ENCODE data around the gene NIPAL3.
"Not testable (repeated sequence)": the region's sequence is repeated elsewhere in the genome, so short reads cannot be mapped to it uniquely, and the experiment has no call there.

Gene NIPAL3

DNA sequence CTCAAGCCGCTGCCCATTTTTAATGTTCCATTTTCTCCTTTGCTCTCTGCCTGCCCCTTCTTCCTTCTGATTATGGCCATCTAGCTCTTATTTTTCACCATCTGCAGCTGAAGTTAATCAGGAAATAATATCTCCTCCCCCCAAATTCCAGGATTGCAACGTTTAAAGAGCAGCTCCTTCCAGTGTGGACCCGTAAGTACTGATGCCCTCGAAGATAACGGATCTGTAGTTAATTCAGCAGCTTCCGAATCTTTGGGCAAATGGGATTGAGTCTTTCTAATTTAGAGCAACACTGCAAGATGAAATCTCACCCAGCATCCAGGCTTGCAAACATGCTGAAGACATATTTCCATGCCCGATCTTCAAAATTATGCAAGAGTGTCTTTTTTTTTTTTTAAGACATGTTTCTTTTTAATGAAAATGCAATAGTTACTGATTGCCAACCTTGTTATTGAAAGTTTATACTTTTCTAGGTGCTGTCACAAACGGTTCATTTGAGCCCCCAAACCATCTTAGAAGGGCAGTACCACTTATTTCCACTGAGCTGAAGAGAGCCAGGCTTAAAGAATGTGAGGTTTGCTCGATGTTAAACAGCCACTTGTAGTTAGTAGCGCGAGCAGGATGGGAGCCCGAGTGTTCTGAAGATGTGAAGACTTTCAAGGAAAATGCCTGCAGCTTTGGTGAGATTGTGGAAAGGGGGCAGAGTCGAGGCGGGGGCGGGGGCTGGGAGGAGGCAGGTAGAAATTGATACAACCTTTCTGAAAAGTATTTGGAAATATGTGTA lies 76.2 kb downstream of the NIPAL3 start:
- DNase-seq (ENCODE audit: low read depth) = no peak

DNA sequence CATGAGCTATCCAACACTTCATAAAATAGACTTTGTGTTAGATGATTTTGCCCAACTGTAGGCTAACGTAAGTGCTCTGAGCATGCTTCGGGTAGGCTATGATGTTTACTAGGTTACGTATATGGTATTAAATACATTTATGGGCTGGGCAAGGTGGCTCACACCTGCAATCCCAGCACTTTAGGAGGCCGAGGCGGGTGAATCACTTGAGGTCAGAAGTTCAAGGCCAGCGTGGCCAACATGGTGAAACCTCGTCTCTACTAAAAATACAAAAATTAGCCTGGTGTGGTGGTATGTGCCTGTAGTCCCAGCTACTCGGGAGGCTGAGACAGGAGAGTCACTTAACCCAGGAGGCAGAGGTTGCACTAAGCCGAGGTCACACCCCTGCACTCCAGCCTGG lies 77.3 kb downstream of the NIPAL3 start:
- not testable (repeated sequence) for DNase-seq (ENCODE audit: low read depth)

GRCh38 chr1:24493785-24494184 lies 78.2 kb downstream of the NIPAL3 start:
- DNase-seq (ENCODE audit: low read depth) = no peak

DNA sequence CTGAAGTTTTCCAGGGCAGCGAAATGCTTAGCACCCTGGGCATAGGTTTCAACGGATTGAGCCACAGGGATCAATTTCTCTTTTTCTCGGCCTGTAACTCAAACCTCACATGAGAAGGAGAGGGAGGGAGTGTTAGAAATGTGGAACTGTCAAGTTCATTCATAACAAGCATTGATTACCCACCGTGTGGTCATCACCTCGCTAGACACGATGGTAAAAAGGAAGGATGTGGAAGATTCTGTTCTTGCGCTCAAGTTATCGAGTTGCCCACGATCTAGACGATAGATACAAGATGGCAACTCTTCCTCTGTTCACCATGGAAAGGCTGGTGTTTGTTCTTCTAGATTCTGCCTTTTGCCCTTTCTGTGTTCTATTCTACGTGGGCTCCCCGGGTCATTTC lies 83.0 kb downstream of the NIPAL3 start:
- no peak for DNase-seq (ENCODE audit: low read depth)

GRCh38 chr1:24500448-24501048 lies 84.9 kb downstream of the NIPAL3 start:
- DNase-seq (ENCODE audit: low read depth) = no peak

DNA sequence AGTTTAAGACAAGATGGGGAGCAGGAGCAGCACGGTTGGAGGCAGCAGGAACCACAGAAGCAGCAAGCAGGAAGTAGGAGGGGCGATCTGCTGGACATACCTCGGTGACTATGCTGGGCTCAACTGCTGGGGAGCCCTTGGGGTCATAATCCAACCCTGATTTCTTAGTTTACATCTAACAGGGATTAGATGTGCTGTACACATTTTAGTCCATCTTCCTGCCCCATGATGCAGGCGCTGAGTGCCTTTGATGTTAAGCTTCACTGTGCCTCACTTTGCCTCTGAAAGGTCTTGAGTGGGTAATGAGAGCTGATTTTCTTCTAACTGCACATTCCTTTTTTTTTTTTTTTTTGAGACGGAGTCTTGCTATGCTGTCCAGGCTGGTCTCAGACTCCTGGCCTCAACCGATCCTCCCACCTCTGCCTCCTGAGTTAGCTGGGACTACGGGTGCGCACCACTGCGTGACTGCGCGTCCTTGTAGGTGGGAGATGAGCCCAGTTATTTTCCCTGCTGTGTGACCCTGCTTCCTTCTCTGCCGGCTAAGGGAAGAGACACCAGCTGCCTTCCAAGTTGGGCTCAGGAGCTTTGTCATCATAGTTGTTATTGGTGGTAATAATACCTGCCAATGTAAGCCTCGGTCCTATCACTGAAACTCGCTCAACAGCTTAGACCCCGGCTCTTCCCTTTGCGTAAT lies 85.9 kb downstream of the NIPAL3 start:
- no peak for DNase-seq (ENCODE audit: low read depth)

GRCh38 chr1:24502065-24502708 lies 86.6 kb downstream of the NIPAL3 start:
- peak; percentile 23 for DNase-seq (ENCODE audit: low read depth)

DNA sequence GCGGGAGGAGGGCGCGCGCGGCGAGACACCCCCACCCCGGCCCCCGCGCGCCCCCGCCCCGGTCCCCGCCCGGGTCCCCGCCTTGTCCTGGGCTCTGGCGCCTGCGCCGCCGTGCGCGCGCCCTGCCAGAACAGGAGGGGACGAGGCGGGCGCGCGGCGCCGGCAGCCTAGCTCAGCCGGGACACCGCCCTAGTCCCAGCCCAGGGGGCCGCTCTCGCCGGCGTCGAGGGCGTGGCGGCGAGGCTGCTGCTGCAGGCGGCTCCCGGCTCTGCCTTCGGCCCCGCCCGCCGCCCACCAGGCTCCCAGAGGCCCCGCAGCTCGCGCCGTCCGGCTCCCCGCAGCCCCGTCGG lies 87.1 kb downstream of the NIPAL3 start, which contains the start of gene RCAN3:
Gene RCAN3, plus strand, starts transcription at position 128 of the 350 bp plus-strand sequence. CDS start 11,537 bp downstream, outside the sequence.
- DNase-seq (ENCODE audit: low read depth) = peak; percentile 50

GRCh38 chr1:24503059-24503751 lies 87.6 kb downstream of the NIPAL3 start:
- DNase-seq (ENCODE audit: low read depth) = no peak

- DNase-seq (ENCODE audit: low read depth) = no peak
Measured at GRCh38 chr1:24503870-24504523, 88.4 kb downstream of the NIPAL3 start.

- no peak for DNase-seq (ENCODE audit: low read depth)
Measured at GRCh38 chr1:24504560-24504959, 89.0 kb downstream of the NIPAL3 start.

DNA sequence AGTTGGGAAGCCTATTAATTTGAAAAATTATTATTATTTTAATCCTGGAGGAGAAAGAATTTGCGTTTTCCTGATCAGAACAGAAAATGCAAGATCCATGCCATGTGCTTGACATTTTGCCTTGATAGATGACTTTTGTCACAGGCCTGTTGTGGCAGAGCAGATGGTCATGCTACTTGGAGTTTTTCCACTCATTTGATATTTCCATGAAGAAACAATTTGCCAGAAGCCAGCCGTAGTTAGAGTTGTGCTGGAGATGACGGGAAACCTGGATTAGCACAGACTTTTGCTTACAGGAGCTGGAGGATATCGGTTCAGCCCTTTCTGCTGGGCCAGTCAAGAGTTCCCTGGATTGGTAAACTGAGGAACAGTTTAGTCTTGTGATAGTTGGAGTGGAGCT lies 90.2 kb downstream of the NIPAL3 start:
- DNase-seq (ENCODE audit: low read depth) = no peak

GRCh38 chr1:24506691-24507381 lies 91.2 kb downstream of the NIPAL3 start:
- DNase-seq (ENCODE audit: low read depth) = no peak

DNA sequence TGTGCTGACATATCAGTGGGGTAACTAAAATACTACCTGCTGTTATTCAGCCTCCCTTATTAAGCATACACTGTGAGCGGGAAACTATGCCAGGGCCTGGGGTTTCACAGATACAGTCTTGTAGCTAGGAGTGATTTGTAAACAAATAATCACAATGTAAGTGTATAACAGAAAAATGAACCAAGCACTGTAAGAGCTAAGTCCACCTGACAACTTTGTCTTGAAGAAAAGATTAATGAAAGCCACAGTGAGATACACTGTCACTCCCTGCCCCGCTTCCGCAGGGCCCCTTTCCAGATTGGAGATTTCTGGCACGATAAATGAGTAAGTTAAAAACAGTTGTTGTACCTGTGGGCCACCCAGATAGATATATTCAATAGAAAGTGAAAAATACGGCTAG lies 91.8 kb downstream of the NIPAL3 start:
- no peak for DNase-seq (ENCODE audit: low read depth)

GRCh38 chr1:24508911-24509310 lies 93.3 kb downstream of the NIPAL3 start:
- DNase-seq (ENCODE audit: low read depth) = no peak

GRCh38 chr1:24513706-24514105 lies 98.1 kb downstream of the NIPAL3 start:
- DNase-seq (ENCODE audit: low read depth) = no peak

DNA sequence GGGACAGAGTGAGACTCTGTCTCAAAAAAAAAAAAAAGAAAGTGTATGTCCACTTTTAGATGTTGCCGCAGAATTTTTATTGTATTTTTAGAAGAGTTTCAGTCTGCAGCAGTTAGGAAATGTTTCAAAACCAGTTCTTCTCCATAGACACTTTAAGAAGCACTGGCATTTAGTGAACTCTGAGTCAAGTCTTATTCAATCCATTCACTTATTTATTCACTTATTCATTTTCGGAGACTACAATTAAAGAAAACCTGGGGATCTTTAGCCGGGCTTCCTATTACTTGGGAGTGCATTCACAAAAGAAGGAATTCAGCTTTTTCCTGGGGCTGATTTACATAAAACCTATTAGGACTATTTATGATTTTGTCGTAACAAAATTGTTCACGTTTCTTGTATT lies 99.3 kb downstream of the NIPAL3 start:
- DNase-seq (ENCODE audit: low read depth) = no peak

- not testable (repeated sequence) for DNase-seq (ENCODE audit: low read depth)
Measured at GRCh38 chr1:24515671-24516209, 100.1 kb downstream of the NIPAL3 start.

DNA sequence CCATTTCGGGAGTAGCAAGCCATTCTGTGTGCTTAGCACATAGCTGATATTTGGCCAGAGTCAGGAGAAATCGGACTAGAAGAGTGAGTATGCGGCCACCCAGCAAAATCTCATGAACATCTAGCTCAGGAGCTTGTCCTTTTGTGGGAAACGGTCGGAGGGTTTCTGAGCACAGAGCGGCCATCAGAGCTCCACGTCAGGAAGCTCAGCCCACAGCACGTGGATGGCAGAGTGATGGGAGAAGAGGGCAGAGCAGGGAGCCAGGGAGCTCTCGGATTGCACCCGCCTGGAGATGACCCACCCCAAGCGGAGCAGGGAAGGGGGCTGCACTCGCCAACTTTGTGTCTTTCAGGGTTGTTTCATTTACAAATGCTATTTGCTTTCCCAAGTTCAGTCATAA lies 100.9 kb downstream of the NIPAL3 start:
- no peak for DNase-seq (ENCODE audit: low read depth)

DNA sequence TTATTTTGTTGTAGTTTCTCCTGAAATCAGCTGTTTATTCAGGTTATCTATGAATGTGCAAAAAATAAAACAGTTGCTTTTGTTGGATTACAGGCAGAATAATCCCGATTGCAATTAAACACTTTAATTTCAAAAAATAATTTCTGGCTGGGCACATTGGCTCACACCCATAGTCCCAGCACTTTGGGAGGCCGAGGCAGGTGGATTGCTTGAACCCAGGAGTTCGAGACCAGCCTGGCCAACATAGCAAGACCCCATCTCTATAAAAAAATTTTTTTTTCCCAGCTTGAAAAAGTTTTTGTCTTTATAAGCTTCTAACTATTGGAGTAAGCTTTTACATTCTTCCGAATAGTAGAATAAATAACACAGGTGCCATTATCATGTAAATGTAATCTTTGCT lies 102.3 kb downstream of the NIPAL3 start:
- no peak for DNase-seq (ENCODE audit: low read depth)

DNA sequence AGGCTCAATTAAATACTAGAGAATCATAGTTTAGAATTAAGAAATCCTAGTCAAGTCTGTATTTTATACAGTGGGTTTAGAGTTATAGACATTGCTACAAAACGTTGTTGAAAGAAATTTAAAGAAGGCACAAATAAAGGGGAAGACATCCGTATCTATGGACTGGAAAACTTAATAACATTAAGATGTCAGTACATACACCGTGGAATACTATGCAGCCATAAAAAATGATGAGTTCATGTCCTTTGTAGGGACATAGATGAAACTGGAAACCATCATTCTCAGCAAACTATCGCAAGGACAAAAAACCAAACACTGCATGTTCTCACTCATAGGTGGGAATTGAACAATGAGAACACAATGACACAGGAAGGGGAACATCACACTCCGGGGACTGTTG lies 104.7 kb downstream of the NIPAL3 start:
- not testable (repeated sequence) for DNase-seq (ENCODE audit: low read depth)

Data from HS-27A (cell line).